OCI-LY1 (cell line): ENCODE measurements around the gene GDF15.

Experiments used
- CTCF ChIP-seq: fragments of 200-600 bp; sonication (generic), shearing (Covaris generic); IDR thresholded peaks from 2 replicates; pipeline ENCODE4 v1.5.1; 2017; ENCODE audit warnings: mild to moderate bottlenecking, antibody characterized with exemption, low read length, moderate library complexity, mixed read lengths
- EZH2 ChIP-seq: fragments of 200-600 bp; sonication (generic), shearing (Covaris generic); IDR thresholded peaks from 2 replicates; pipeline ENCODE4 v1.8.0; 2017; ENCODE audit warnings: borderline replicate concordance, mixed run types, mild to moderate bottlenecking, antibody characterized with exemption, low read length, moderate library complexity, mixed read lengths

- TF ChIP-seq EZH2 (no peak), CTCF (no peak)
Observed at GRCh38 chr19:18417250-18418028, 31.5 kb downstream of the GDF15 start.
